Measurements from ENCODE around the gene PRKAR1B.
"Not testable (repeated sequence)": the region's sequence is repeated elsewhere in the genome, so short reads cannot be mapped to it uniquely, and the experiment has no call there.

The PRKAR1B gene

GRCh38 chr7:636396-636795, 90.7 kb downstream of the PRKAR1B start:
- Histone ChIP-seq H3K14ac (ENCODE audit: low read length) (no peak overlapping the region), H4K91ac (ENCODE audit: low read depth, low read length, poor library complexity) (no peak overlapping the region), H3K4me1 (ENCODE audit: control insufficient read depth in 2 of 2, insufficient read depth in 1 of 2, low read depth in 1 of 2, low read length in 2 of 2) (no peaks in the 10 kb centered on the region), H2BK12ac (ENCODE audit: low read length) (no peak overlapping the region), H2AFZ (ENCODE audit: low read length) (no peak overlapping the region), H3K9me3 (replicated peaks in 1 of 2; ENCODE audit: control insufficient read depth in 2 of 2, insufficient read depth in 1 of 2, low read depth in 1 of 2, low read length in 2 of 2) (no peaks in the 10 kb centered on the region), H3K27me3 (ENCODE audit: control insufficient read depth in 3 of 3, insufficient read depth in 3 of 3, low read depth in 1 of 3, low read length in 3 of 3) (no peaks in the 10 kb centered on the region), H3K4ac (ENCODE audit: low read length) (no peak overlapping the region), H2AK5ac (ENCODE audit: low read depth, low read length) (no peak overlapping the region), H3K18ac (ENCODE audit: low read length) (peak overlapping the region; percentile 17), H3K79me1 (ENCODE audit: low read depth, low read length) (peaks cover 9% of the 10 kb centered on the region), H3K4me2 (ENCODE audit: insufficient read depth, low read length, poor library complexity, severe bottlenecking) (no peak overlapping the region), H3K4me3 (ENCODE audit: low read length in 2 of 2) (no peak overlapping the region), H3K9ac (ENCODE audit: low read depth, low read length, poor library complexity) (no peak overlapping the region), H4K8ac (ENCODE audit: low read depth, low read length) (no peak overlapping the region), H2BK5ac (ENCODE audit: low read length) (no peak overlapping the region), H2BK120ac (ENCODE audit: low read depth, low read length) (no peak overlapping the region), H3K27ac (replicated peaks; ENCODE audit: low read length) (no peak overlapping the region), H3K23ac (ENCODE audit: low read depth, low read length, poor library complexity) (peak overlapping the region; percentile 55), H2BK15ac (ENCODE audit: low read length) (no peak overlapping the region), H3K36me3 (replicated peaks in 1 of 2; ENCODE audit: control insufficient read depth in 2 of 2, insufficient read depth in 2 of 2, low read length in 2 of 2) (no peaks in the 10 kb centered on the region)
- DNase-seq (ENCODE audit: low spot score) = no peak
- no CpG with 5 or more reads among the region's 17 CpGs for WGBS, 2 donors (ENCODE audit: extremely low coverage in 2 of 2, insufficient read length in 2 of 2, insufficient replicate concordance in 1 of 2)

- DNase-seq (ENCODE audit: low spot score); H3K4ac ChIP-seq (ENCODE audit: low read length); H2BK15ac ChIP-seq (ENCODE audit: low read length); H3K9ac ChIP-seq (ENCODE audit: low read depth, low read length, poor library complexity); H2BK12ac ChIP-seq (ENCODE audit: low read length); H3K4me2 ChIP-seq (ENCODE audit: insufficient read depth, low read length, poor library complexity, severe bottlenecking); H2BK5ac ChIP-seq (ENCODE audit: low read length); H4K8ac ChIP-seq (ENCODE audit: low read depth, low read length); H4K91ac ChIP-seq (ENCODE audit: low read depth, low read length, poor library complexity); H3K36me3 ChIP-seq (replicated peaks in 1 of 2; ENCODE audit: control insufficient read depth in 2 of 2, insufficient read depth in 2 of 2, low read length in 2 of 2); H3K14ac ChIP-seq (ENCODE audit: low read length); H2AK5ac ChIP-seq (ENCODE audit: low read depth, low read length); H3K4me1 ChIP-seq (ENCODE audit: control insufficient read depth in 2 of 2, insufficient read depth in 1 of 2, low read depth in 1 of 2, low read length in 2 of 2); H3K4me3 ChIP-seq (ENCODE audit: low read length in 2 of 2); H3K9me3 ChIP-seq (replicated peaks in 1 of 2; ENCODE audit: control insufficient read depth in 2 of 2, insufficient read depth in 1 of 2, low read depth in 1 of 2, low read length in 2 of 2); H3K18ac ChIP-seq (ENCODE audit: low read length); H2BK120ac ChIP-seq (ENCODE audit: low read depth, low read length); H3K27ac ChIP-seq (replicated peaks; ENCODE audit: low read length); H2AFZ ChIP-seq (ENCODE audit: low read length); H3K79me1 ChIP-seq (ENCODE audit: low read depth, low read length); H3K27me3 ChIP-seq (ENCODE audit: control insufficient read depth in 3 of 3, insufficient read depth in 3 of 3, low read depth in 1 of 3, low read length in 3 of 3): not testable (repeated sequence)
- H3K23ac ChIP-seq (ENCODE audit: low read depth, low read length, poor library complexity) = peak overlapping the region; percentile 25
- no CpG with 5 or more reads among the region's 81 CpGs for WGBS, 2 donors (ENCODE audit: extremely low coverage in 2 of 2, insufficient read length in 2 of 2, insufficient replicate concordance in 1 of 2)
Measured at GRCh38 chr7:635687-636382, 91.2 kb downstream of the PRKAR1B start.

- no peak overlapping the region for H4K91ac ChIP-seq (ENCODE audit: low read depth, low read length, poor library complexity)
- peaks cover 9% of the 10 kb centered on the region for H3K79me1 ChIP-seq (ENCODE audit: low read depth, low read length)
- peak overlapping the region; percentile 25 for H3K23ac ChIP-seq (ENCODE audit: low read depth, low read length, poor library complexity)
- H3K36me3 ChIP-seq (replicated peaks in 1 of 2; ENCODE audit: control insufficient read depth in 2 of 2, insufficient read depth in 2 of 2, low read length in 2 of 2) = no peaks in the 10 kb centered on the region
- no peak overlapping the region for H2BK120ac ChIP-seq (ENCODE audit: low read depth, low read length)
- no peaks in the 10 kb centered on the region for H3K9me3 ChIP-seq (replicated peaks in 1 of 2; ENCODE audit: control insufficient read depth in 2 of 2, insufficient read depth in 1 of 2, low read depth in 1 of 2, low read length in 2 of 2)
- no peak for DNase-seq (ENCODE audit: low spot score)
- no peak overlapping the region for H3K4me2 ChIP-seq (ENCODE audit: insufficient read depth, low read length, poor library complexity, severe bottlenecking)
- no peak overlapping the region for H3K27ac ChIP-seq (replicated peaks; ENCODE audit: low read length)
- no CpG with 5 or more reads among the region's 12 CpGs for WGBS, 2 donors (ENCODE audit: extremely low coverage in 2 of 2, insufficient read length in 2 of 2, insufficient replicate concordance in 1 of 2)
- no peak overlapping the region for H2AK5ac ChIP-seq (ENCODE audit: low read depth, low read length)
- H3K27me3 ChIP-seq (ENCODE audit: control insufficient read depth in 3 of 3, insufficient read depth in 3 of 3, low read depth in 1 of 3, low read length in 3 of 3) = no peaks in the 10 kb centered on the region
- no peak overlapping the region for H4K8ac ChIP-seq (ENCODE audit: low read depth, low read length)
- H2AFZ ChIP-seq (ENCODE audit: low read length) = no peak overlapping the region
- no peak overlapping the region for H3K4me3 ChIP-seq (ENCODE audit: low read length in 2 of 2)
- no peak overlapping the region for H2BK15ac ChIP-seq (ENCODE audit: low read length)
- H2BK5ac ChIP-seq (ENCODE audit: low read length) = no peak overlapping the region
- no peak overlapping the region for H2BK12ac ChIP-seq (ENCODE audit: low read length)
- H3K4ac ChIP-seq (ENCODE audit: low read length) = no peak overlapping the region
- H3K18ac ChIP-seq (ENCODE audit: low read length) = no peak overlapping the region
- H3K14ac ChIP-seq (ENCODE audit: low read length) = no peak overlapping the region
- H3K9ac ChIP-seq (ENCODE audit: low read depth, low read length, poor library complexity) = no peak overlapping the region
- no peaks in the 10 kb centered on the region for H3K4me1 ChIP-seq (ENCODE audit: control insufficient read depth in 2 of 2, insufficient read depth in 1 of 2, low read depth in 1 of 2, low read length in 2 of 2)
Measured at GRCh38 chr7:635227-635626, 91.9 kb downstream of the PRKAR1B start.

- Histone ChIP-seq H3K4me2 (ENCODE audit: insufficient read depth, low read length, poor library complexity, severe bottlenecking) (no peak overlapping the region), H2AFZ (ENCODE audit: low read length) (no peak overlapping the region), H2BK5ac (ENCODE audit: low read length) (no peak overlapping the region), H3K23ac (ENCODE audit: low read depth, low read length, poor library complexity) (no peak overlapping the region), H2BK120ac (ENCODE audit: low read depth, low read length) (no peak overlapping the region), H3K4me1 (ENCODE audit: control insufficient read depth in 2 of 2, insufficient read depth in 1 of 2, low read depth in 1 of 2, low read length in 2 of 2) (no peaks in the 10 kb centered on the region), H3K79me1 (ENCODE audit: low read depth, low read length) (peaks cover 9% of the 10 kb centered on the region), H2BK12ac (ENCODE audit: low read length) (no peak overlapping the region), H3K9me3 (replicated peaks in 1 of 2; ENCODE audit: control insufficient read depth in 2 of 2, insufficient read depth in 1 of 2, low read depth in 1 of 2, low read length in 2 of 2) (no peaks in the 10 kb centered on the region), H3K27me3 (ENCODE audit: control insufficient read depth in 3 of 3, insufficient read depth in 3 of 3, low read depth in 1 of 3, low read length in 3 of 3) (no peaks in the 10 kb centered on the region), H3K27ac (replicated peaks; ENCODE audit: low read length) (no peak overlapping the region), H3K18ac (ENCODE audit: low read length) (no peak overlapping the region), H4K91ac (ENCODE audit: low read depth, low read length, poor library complexity) (no peak overlapping the region), H3K4me3 (ENCODE audit: low read length in 2 of 2) (no peak overlapping the region), H3K14ac (ENCODE audit: low read length) (no peak overlapping the region), H3K36me3 (replicated peaks in 1 of 2; ENCODE audit: control insufficient read depth in 2 of 2, insufficient read depth in 2 of 2, low read length in 2 of 2) (no peaks in the 10 kb centered on the region), H3K4ac (ENCODE audit: low read length) (no peak overlapping the region), H3K9ac (ENCODE audit: low read depth, low read length, poor library complexity) (no peak overlapping the region), H2BK15ac (ENCODE audit: low read length) (no peak overlapping the region), H2AK5ac (ENCODE audit: low read depth, low read length) (no peak overlapping the region), H4K8ac (ENCODE audit: low read depth, low read length) (no peak overlapping the region)
- WGBS, 2 donors (ENCODE audit: extremely low coverage in 2 of 2, insufficient read length in 2 of 2, insufficient replicate concordance in 1 of 2) = no CpG with 5 or more reads among the region's 12 CpGs
- DNase-seq (ENCODE audit: low spot score) = no peak
Measured at GRCh38 chr7:633381-634018, 93.6 kb downstream of the PRKAR1B start.

All from neuronal stem cell (in vitro differentiated cells).